Cardiac muscle cell (in vitro differentiated cells and primary cell): ENCODE data around the gene PTPN14. TPM values are rescaled to one million over a fixed set of nuclear protein-coding genes. Genes with fewer than 3 reads are reported as not detected.
A peak's percentile ranks its signal among the peaks of the same experiment; 100 is the strongest.
"Not testable (repeated sequence)": the region's sequence is repeated elsewhere in the genome, so short reads cannot be mapped to it uniquely, and the experiment has no call there.

Experiments used
- DNase-seq, 2 donors: peaks; one replicate each; pipeline versions ENCODE4 v3.0.0 to v3.0.0-alpha.2; 2010 to 2017; ENCODE audit warnings: low read depth in 1 of 2, low spot score in 1 of 2
- H3K27ac ChIP-seq: fragments of 200-600 bp; sonication (generic); 2 replicates; pipeline ENCODE4 v1.5.1; 2016
- H3K27me3 ChIP-seq: fragments of 200-600 bp; sonication (generic); 2 replicates; pipeline ENCODE4 v1.6.0; 2016; ENCODE audit warnings: control low read depth
- H3K36me3 ChIP-seq: fragments of 200-600 bp; sonication (generic); 2 replicates; pipeline ENCODE4 v1.5.1; 2016; ENCODE audit warnings: control low read depth
- H3K4me1 ChIP-seq: fragments of 200-600 bp; sonication (generic); 2 replicates; pipeline ENCODE4 v1.8.1; 2017; ENCODE audit warnings: low read depth, mild to moderate bottlenecking, mixed run types
- H3K4me3 ChIP-seq: fragments of 200-600 bp; sonication (generic); 2 replicates; pipeline ENCODE4 v1.5.1; 2016; ENCODE audit warnings: mild to moderate bottlenecking
- H3K9me3 ChIP-seq: fragments of 200-600 bp; sonication (generic); 2 replicates; pipeline ENCODE4 v1.5.1; 2017; ENCODE audit warnings: low read depth, mild to moderate bottlenecking, control low read depth
- polyA plus RNA-seq: library from polyadenylated mRNA; unstranded; fragments of >200 nt; fragmentation: Nextera tagmentation; extraction: Ambion mirVana; gene quantifications from 2 replicates; pipeline ENCODE4 v1.2.1, GENCODE V29; 2016
- total RNA-seq: library from RNA; depleted of rRNA; stranded (reverse); fragments of >200 nt; gene quantifications from 2 replicates; pipeline ENCODE4 v1.2.3, GENCODE V29; 2016
- TF ChIP-seq, protein P1 (sequence below): IDR thresholded peaks from 2 replicates; pipeline ENCODE4 v1.5.1; 2012; ENCODE audit warnings: low read depth, mild to moderate bottlenecking, low read length

PTPN14 gene
- total and polyA plus RNA-seq, 2 experiments from 2014 or later = 4.6 to 5.4 TPM

DNA sequence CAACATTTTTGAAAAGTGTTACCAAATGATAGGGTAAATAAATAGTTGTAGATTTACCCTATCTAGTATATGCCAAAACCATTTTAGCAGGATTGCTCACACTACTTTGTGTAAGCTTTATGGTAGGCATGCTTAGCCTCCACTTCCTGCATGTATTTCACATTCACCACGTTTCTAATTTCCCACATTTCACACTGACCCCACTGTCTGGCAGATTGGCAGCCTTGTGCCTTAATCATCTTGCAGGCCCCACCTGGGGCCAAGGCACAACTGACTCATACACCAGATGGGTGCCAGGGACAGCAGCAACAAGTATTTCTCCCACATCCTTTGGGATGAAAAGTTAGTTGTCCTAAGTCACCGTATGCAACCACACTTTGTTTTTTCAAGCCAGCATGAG, 30.4 kb upstream of the PTPN14 start:
- peak in 1 of 2 donors; percentile 60 for DNase-seq

DNA sequence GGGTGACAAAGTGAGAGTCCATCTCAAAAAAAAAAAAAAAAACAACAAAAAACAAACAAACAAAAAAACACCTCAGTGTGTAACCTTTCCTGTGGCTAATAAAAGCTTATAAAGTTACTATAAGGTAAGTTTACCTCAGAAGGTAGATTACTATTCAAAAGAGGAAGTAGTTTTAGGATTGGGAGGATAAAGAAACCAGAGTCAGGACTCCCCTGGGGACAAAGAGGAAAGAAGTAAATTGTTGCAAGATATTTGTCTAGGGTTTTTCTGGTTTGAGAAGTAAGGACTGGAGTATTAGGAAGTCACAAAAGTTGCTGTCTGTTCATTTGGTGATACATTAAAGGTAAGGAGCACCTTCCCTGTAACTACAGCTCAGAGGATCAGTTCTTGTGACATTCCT, 27.8 kb upstream of the PTPN14 start:
- H3K4me1 ChIP-seq = no peaks in the 10 kb centered on the region
- DNase-seq = no peak
- TF ChIP-seq, protein P1, sequence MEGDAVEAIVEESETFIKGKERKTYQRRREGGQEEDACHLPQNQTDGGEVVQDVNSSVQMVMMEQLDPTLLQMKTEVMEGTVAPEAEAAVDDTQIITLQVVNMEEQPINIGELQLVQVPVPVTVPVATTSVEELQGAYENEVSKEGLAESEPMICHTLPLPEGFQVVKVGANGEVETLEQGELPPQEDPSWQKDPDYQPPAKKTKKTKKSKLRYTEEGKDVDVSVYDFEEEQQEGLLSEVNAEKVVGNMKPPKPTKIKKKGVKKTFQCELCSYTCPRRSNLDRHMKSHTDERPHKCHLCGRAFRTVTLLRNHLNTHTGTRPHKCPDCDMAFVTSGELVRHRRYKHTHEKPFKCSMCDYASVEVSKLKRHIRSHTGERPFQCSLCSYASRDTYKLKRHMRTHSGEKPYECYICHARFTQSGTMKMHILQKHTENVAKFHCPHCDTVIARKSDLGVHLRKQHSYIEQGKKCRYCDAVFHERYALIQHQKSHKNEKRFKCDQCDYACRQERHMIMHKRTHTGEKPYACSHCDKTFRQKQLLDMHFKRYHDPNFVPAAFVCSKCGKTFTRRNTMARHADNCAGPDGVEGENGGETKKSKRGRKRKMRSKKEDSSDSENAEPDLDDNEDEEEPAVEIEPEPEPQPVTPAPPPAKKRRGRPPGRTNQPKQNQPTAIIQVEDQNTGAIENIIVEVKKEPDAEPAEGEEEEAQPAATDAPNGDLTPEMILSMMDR = no peak
- H3K9me3 ChIP-seq = peaks cover 7% of the 10 kb centered on the region
- H3K36me3 ChIP-seq = no peaks in the 10 kb centered on the region
- no peak overlapping the region for H3K4me3 ChIP-seq
- H3K27me3 ChIP-seq = peaks cover 4% of the 10 kb centered on the region
- no peak overlapping the region for H3K27ac ChIP-seq

More for the DNA sequence above, 30.4 kb upstream of the PTPN14 start:
- TF ChIP-seq, protein P1 = no peak
- no peak overlapping the region for H3K27ac ChIP-seq
- peaks cover 4% of the 10 kb centered on the region for H3K27me3 ChIP-seq
- no peaks in the 10 kb centered on the region for H3K4me1 ChIP-seq
- no peaks in the 10 kb centered on the region for H3K36me3 ChIP-seq
- H3K4me3 ChIP-seq = no peak overlapping the region
- no peaks in the 10 kb centered on the region for H3K9me3 ChIP-seq

DNA sequence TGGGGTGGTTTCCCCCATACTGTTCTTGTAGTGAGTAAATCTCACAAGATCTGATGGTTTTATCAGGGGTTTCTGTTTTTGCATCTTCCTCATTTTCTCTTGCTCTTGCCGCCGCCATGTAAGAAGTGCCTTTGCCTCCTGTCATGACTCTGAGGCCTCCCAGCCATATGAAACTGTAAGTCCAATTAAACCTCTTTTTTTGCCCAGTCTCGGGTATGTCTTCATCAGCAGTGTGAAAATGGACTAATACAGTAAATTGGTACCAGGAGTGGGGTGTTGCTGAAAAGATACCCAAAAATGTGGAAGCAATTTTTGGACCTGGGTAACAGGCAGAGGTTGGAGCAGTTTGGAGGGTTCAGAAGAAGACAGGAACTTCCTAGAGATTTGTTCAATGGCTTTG, 24.7 kb upstream of the PTPN14 start:
- DNase-seq, H3K9me3 ChIP-seq, H3K4me3 ChIP-seq, H3K27ac ChIP-seq, H3K27me3 ChIP-seq, H3K36me3 ChIP-seq, H3K4me1 ChIP-seq: not testable (repeated sequence)

DNA sequence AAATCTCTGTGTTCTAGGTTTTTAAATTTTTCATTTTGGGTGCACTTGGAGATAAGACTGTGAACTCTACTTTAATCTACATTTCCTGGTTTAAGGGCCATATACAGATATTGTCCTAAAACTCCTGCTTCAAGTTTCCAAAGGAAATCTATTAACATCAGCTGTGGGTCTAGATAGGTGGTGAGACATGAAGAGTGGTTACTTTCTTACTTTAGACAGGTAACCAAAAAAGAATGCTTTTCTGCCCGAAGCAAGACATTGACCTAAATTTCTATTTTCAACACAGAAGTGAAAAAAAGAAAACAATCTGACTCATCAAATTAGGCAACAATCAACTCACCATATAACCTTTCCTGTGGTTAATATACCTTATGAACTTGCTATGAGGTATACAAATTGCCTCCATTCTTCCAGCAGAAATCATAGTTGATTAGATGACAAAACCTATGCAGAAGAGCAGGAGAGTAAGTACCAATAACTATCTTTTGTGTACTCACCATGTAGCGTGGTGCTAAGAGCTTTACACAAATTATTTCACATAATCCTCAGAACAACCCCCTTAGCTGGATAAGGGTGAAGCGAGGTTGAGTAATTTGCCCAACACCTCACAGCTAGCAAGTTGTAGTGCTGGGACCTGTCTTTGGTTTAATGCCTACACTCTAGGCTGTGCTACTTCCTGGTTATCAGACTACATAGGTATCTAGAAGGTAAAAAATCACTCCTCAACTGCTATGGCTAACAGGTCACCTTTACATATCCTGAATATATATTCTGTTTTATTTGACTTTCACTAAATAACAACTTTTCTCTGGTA, 23.4 kb upstream of the PTPN14 start:
- Histone ChIP-seq H3K4me3 (no peak overlapping the region), H3K9me3 (peaks cover 7% of the 10 kb centered on the region), H3K4me1 (no peaks in the 10 kb centered on the region), H3K27me3 (no peaks in the 10 kb centered on the region), H3K36me3 (no peaks in the 10 kb centered on the region), H3K27ac (no peak overlapping the region)
- no peak for DNase-seq
- TF ChIP-seq, protein P1 = no peak

DNA sequence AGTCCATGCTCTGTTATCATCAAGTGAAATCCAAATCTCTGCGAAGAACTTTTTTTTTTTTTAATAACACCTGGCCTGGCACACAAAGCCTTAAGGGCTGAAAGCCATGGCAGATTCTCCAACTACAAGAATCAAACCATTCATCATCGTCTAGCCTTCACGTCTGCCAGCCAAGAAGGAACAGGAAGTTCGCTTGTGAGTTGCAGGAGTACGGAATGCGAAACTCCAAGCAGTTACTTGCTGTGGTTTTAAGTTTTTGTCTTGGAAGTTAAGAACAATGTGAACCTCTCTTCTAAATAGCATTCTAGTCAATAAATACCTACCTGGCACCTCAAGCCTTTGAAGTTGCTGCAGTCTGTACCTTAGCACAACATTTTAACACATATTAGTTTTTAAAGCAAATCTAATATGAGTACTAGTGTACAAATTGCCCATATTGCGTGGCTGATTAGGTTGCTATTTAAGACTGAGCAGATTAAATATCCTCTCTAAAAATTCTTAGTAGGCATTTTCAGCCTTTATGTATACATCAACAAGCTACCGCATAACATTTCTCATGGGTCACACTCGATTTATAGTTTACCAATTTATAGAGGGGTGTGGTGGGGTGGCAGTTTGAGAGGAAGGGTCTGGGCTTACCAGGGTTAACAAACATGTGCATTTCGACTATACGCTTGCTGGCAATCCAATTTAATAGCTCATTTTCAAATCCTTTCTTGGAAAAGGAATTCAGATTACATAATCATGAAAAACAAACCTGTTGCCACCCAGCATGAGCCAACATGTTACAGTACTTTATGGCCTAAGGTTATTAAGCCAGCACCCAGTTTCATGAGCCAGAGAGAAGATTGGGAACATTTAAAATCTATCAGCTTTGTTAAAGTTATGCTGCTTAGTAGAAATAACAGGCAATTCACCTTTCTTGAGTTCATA, 22.2 kb upstream of the PTPN14 start:
- H3K27ac ChIP-seq = no peak overlapping the region
- DNase-seq = peak in 1 of 2 donors; percentile 42
- TF ChIP-seq, protein P1 = no peak
- H3K36me3 ChIP-seq = no peaks in the 10 kb centered on the region
- peaks cover 7% of the 10 kb centered on the region for H3K9me3 ChIP-seq
- H3K4me1 ChIP-seq = no peaks in the 10 kb centered on the region
- no peak overlapping the region for H3K4me3 ChIP-seq
- no peaks in the 10 kb centered on the region for H3K27me3 ChIP-seq
